ENCODE data around the gene FAM229A.

GRCh38 chr1:32376199-32376598, 13.9 kb upstream of the FAM229A start:
- TF ChIP-seq, protein P1, sequence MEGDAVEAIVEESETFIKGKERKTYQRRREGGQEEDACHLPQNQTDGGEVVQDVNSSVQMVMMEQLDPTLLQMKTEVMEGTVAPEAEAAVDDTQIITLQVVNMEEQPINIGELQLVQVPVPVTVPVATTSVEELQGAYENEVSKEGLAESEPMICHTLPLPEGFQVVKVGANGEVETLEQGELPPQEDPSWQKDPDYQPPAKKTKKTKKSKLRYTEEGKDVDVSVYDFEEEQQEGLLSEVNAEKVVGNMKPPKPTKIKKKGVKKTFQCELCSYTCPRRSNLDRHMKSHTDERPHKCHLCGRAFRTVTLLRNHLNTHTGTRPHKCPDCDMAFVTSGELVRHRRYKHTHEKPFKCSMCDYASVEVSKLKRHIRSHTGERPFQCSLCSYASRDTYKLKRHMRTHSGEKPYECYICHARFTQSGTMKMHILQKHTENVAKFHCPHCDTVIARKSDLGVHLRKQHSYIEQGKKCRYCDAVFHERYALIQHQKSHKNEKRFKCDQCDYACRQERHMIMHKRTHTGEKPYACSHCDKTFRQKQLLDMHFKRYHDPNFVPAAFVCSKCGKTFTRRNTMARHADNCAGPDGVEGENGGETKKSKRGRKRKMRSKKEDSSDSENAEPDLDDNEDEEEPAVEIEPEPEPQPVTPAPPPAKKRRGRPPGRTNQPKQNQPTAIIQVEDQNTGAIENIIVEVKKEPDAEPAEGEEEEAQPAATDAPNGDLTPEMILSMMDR (IDR thresholded peaks at IDR 0.05), result no peak
- TF ChIP-seq POLR2A (IDR thresholded peaks at IDR 0.05) (no peak), EP300 (IDR thresholded peaks at IDR 0.05) (no peak)

All from sigmoid colon (tissue), 4 donors.